Coronary artery (tissue), 2 donors: ENCODE results near the gene GDAP2.
A peak's percentile ranks its signal among the peaks of the same experiment; 100 is the strongest.

Source experiments
- DNase-seq: peaks from one replicate; pipeline ENCODE4 v3.0.0-alpha.2; 2017; ENCODE audit warnings: low spot score
- H3K27ac ChIP-seq, 2 donors: fragments of 200-600 bp; sonication (generic); one replicate each; pipeline ENCODE4 v1.5.1; 2016 to 2019
- H3K4me3 ChIP-seq: fragments of 200-600 bp; sonication (generic); 2 replicates; pipeline ENCODE4 v1.5.1; 2016; ENCODE audit warnings: mild to moderate bottlenecking, moderate library complexity
- CTCF ChIP-seq: fragments of 200-600 bp; sonication (generic); IDR thresholded peaks from one replicate; pipeline ENCODE4 v1.5.1; 2019; ENCODE audit warnings: antibody characterized with exemption

Gene GDAP2

GRCh38 chr1:117814856-117815797, 114.3 kb downstream of the GDAP2 start:
- no peak for DNase-seq
- H3K4me3 ChIP-seq: no peak overlapping the region
- TF ChIP-seq CTCF: no peak
- peak overlapping the region in 1 of 2 donors; percentile 39 for H3K27ac ChIP-seq
